Left cardiac atrium (tissue), 4 donors: ENCODE measurements around the gene IFNG. TPM values are rescaled to one million over a fixed set of nuclear protein-coding genes. Genes with fewer than 3 reads are reported as not detected.

Source experiments
- ATAC-seq, 2 donors: fragments of 200-7000 bp; cut with Tn5 transposase; one replicate each; pipeline ENCODE4 v1.9.1; 2020; ENCODE audit warnings: mild to moderate bottlenecking in 2 of 2, moderate library complexity in 2 of 2
- DNase-seq: peaks from one replicate; pipeline ENCODE4 v3.0.0-alpha.2; 2020
- intact Hi-C, 2 donors: fragments of 100-400 bp; cut with DNase I; formaldehyde crosslinking; loops; one replicate each; pipeline versions ENCODE4 v1.14.1 to v1.15.1; 2022 to 2023
- total RNA-seq, 2 donors: library from RNA; stranded (reverse); fragmentation: NEBNext Ultra II Directional; extraction: Animal tissue kit (Norgen Biotek cat#: 25700); gene quantifications; one replicate each; pipeline ENCODE4 v1.2.1, GENCODE V29; 2021
- donor health status: DM: no; HTN: yes; CAD: no.
- donor health status: DM: no; HTN: yes; CAD: no; lungs with severe emphysema.
- donor health status: DM: yes; HTN: yes; CAD: no.
- donor health status: Dilated cardiomyopathy.

The IFNG gene
- total RNA-seq, 2 donors from 2014 or later: not detected

- intact Hi-C loops: no loop called here
- no peak for ATAC-seq
- no peak for DNase-seq
These were observed 39.8 kb downstream of the IFNG start for GRCh38 chr12:68119724-68120211.

DNA sequence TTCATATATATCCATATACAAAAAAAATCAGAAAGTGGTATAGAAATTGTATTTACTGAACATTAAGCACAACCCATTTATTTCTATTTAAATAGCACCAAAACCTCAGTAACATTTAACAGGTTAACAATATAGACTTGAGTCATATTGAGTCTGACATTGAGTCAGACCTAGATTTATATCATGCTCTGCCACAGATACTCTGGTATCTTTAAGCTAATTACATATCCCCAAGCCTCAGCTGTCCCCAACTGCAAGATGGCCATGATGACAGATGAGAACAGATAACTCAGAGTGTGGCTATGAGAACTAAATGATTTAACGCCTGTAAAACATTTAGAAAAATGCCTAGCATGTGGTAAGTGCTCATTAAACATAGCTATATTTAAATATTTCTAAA lies 40.3 kb downstream of the IFNG start:
- DNase-seq (no peak), ATAC-seq (no peak)
- intact Hi-C loops: no loop called here

DNA sequence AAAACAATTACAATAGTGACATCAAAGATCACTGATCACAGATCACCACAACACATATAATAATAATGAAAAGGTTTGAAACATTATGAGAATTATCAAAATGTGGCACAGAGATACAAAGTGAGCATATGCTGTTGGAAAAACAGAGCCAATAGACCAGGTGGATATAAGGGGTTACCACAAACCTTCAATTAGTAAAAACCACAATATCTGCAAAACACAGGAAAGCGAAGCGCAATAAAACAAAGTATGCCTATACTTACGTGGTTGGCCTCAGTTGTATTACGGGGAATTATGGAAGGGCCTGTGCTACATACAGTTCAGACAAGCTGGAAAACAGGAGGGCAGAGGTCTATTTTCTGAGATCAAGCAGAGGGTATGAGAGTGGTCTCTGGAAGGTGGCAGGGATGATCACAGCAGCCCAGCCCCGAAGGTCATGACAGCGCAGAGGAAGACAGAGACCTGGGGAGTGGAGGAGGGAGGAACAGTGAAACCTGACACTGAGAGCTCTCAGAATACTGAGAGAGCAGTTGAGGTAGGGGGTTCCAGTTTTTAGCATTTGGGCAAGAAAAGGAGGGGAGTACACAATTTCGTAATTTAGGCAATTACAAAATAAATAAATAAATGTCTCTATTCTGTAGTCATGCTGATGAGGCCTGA lies 41.3 kb downstream of the IFNG start:
- ATAC-seq (no peak), DNase-seq (no peak)
- intact Hi-C loops: no loop called here

GRCh38 chr12:68117661-68118060 lies 41.9 kb downstream of the IFNG start:
- DNase-seq (no peak), ATAC-seq (no peak)
- intact Hi-C loops: no loop called here

DNA sequence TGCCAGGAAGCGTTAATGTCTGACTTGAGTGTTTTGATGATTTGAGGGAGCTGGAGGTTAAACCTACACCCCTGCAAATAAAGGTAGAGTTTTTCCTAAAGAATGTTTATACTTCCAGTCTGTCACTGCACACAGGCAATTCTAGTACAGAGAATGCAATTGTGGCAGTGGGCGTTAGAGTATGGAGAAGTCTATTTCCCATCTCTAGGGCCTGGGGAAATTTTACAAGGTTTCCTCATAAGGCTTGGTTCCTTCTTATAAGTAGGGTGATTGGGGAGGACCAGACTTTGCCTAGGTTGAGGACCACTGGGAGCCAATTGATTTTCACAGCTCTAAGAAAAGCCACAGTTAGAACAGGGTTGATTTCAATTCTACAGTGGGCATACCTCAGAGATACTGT lies 44.3 kb downstream of the IFNG start:
- intact Hi-C loops: no loop called here
- DNase-seq: no peak
- no peak for ATAC-seq

GRCh38 chr12:68114606-68115005 lies 44.9 kb downstream of the IFNG start:
- no peak for ATAC-seq
- DNase-seq: no peak
- intact Hi-C loops: no loop called here

GRCh38 chr12:68113644-68114043 lies 45.9 kb downstream of the IFNG start:
- intact Hi-C loops: no loop called here
- ATAC-seq (no peak), DNase-seq (no peak)

GRCh38 chr12:68111995-68112394 lies 47.5 kb downstream of the IFNG start:
- no peak for ATAC-seq
- no peak for DNase-seq
- intact Hi-C loops: no loop called here

DNA sequence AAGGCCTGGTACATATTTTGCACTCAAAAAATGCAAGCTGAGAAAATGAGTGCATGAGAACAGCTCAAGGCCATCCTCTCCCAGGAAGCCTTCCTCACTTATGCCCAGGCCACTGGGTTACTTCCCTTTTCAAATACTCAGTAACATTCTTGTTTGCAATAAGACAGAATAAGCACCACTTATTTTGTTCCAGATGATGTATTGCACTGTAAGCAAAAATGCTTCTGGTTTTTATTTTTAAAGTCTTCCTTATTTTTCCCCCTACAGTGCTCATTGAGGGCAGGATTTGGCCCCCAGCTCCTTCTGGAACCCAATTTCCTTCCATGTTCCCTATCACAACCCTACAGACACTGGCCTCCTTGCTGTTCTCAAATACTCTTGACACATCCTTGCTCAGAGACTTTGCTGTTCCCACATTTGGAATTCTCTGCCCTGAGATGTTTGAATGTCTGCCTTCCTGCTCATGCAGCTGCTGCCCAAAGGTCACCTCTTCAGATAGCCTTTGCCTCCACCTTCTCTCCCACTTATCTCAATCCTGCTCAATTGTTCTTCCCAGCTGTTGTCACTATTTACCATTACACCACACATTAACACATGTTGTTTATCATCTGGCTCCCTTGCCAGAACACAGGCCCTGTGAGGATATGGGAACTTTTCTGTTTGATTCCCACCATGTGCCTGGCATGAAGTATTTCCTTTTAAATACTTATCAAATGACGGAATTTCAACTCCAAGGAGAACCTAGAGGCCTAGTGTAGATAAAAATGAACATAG lies 49.9 kb downstream of the IFNG start:
- intact Hi-C loops: no loop called here
- DNase-seq (no peak), ATAC-seq (no peak)

DNA sequence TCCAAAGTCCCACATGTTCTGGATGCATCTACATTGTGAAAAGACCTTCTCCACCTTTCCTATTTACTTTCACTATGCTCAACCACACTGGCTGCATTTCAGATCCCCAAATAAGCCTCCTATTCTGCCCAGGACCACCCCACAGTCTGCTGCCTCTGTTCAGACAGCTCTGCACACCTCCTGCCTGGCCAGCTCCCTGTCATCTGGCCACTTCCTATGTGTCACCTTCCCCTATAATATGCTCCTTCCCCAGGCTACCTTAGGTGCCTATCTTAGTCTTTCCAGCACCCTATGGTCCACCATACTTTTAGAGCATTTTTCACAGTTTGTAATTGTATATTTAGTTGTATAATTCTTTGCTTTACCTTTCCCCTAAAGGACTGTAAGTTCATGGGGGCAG lies 50.5 kb downstream of the IFNG start:
- ATAC-seq (no peak), DNase-seq (no peak)
- intact Hi-C loops: no loop called here

GRCh38 chr12:68106660-68107059 lies 52.9 kb downstream of the IFNG start:
- ATAC-seq (no peak), DNase-seq (no peak)
- intact Hi-C loops: no loop called here

DNA sequence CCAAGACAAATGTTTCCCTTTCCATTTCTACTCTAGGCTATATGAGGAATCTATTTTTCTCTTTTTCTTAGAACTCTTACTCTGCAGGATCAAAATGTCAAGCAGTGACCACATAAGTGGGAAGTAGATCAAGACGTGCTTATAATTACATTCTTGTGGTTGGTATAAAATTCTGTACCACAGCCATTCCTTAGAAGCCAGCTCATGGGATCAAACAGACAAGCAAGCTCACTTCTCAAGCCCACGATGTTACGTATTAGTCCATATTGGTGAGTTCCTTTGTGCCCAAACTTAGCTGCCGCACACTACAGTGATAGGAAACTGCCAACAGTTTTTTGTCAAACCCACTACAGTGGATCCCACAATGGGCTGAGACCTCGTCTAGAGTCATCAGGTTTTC lies 53.4 kb downstream of the IFNG start:
- ATAC-seq: no peak
- intact Hi-C loops: no loop called here
- DNase-seq: no peak

Other genes with a start within 250 kb of the IFNG start
- gene IFNG-AS1, start 170.3 kb downstream of the IFNG start, total RNA-seq: 1 to 10 TPM in 1 of 2 donors, under 1 TPM in 1; 0.15 to 1.0 TPM
- not detected for gene IL26, start 66.1 kb upstream of the IFNG start, total RNA-seq
- gene IL22, start 93.9 kb upstream of the IFNG start, total RNA-seq: not detected
- gene MDM1, start 172.6 kb upstream of the IFNG start, total RNA-seq: 10 to 100 TPM in 1 of 2 donors, 1 to 10 TPM in 1; 8.6 to 10.2 TPM